Measurements from ENCODE around the gene SLC36A3.

Gene SLC36A3

DNA sequence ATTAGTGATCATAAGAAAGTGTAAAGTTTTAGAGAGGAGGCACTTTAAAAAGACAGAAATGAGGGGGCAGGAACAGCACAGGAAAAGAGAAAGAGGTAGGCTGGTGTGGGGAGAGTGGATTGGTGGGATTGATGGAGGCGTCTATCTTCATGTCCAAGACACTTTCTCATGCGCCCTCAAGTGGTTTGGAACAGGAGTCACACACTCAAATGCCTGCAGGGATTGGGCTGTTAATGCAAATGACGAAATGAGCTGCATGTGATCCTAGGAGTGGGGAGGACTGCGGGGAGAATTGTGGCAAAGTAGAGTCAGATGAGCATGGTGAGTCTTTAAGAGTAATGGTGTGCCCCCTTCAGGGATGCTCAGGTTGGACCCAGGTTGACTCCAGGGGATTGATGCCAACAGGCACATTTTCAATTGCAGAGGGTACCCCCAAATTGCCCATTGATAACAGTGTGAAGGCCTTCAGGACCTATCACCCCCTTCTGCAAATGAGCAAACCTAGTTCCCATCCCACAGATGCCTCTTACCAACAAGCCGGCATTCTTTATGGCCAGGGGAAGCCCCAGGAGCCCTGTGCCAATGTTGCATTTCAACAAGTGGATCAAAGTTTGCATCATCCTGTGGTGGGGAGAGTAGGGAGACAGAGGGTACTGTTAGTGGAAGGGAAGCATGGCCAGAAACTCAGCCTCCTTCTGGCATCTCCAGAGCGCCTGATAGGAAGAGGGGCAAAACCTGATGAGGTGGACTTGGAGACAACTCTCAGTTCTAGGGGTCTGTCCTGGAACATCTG lies 5.3 kb downstream of the SLC36A3 start:
- DNase-seq (ENCODE audit: low spot score), result peak; percentile 45

DNA sequence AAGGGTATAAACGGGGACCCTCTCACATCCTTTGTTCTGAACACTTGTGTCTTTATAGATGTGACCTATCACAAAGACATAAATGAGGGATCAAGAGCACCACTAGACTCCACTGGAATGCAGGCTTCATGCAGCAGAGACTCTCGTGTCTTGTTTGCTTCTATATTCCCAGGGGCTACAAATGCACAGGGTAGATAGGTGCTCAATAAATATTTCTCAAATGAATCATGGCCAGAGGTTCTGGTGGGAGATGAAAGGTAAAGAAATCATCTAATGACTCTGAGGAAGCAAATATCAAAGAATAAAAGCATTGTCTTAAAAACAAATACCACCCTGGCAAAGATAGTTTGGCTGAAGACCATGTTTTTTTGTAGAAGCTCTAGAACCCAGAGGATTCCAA lies 6.6 kb downstream of the SLC36A3 start:
- DNase-seq (ENCODE audit: low spot score), result no peak

DNA sequence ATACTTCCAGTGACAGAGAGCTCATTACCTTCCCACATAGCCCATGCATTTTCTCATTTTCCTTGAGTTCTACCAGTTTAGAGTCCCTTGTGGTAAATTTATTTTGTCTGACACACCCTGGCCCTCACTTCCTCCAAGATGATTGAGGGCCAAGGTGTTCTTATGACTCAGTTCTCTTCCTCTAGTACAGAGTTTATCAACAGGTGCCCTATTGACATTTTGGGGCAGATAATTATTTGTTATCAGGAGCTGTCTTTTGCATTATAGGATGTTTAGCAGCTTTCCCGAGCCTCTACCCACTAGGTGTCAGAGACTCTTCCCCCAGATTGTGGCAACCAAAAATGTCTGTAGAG lies 7.1 kb downstream of the SLC36A3 start:
- DNase-seq (ENCODE audit: low spot score), result no peak

DNA sequence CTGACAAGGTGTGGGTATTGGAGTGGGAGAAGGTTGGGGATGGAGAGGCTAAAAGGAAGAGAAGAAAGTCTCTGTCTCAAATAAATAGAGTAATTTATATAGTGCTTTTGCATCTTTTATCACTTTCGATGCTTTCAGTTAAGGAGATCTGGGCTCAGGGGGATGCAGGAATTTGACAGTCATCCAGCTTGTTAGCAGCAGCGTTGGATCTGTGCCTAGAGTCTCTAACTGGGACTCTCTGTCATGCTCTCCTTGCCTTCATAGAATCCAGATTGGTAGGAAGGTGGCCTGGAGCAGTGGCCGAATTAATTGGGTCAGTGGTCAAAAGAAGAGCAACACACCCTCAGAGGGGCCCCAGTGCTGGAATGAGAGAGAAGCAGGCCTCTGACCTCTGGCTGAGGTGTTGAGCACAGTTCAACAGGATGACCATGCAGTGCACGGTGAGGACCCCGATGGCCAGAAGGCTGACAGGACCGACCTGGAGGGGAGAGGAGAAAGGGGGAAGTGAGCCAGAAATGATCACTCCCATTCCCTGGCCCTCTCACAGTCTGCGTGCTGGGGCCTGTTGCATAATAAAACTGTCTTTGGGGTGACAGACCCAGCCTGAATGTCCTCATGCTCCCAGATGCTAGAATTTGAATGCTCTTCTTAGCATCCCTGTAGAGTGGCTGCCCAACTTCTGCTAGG lies 7.6 kb downstream of the SLC36A3 start:
- DNase-seq (ENCODE audit: low spot score), result no peak

DNA sequence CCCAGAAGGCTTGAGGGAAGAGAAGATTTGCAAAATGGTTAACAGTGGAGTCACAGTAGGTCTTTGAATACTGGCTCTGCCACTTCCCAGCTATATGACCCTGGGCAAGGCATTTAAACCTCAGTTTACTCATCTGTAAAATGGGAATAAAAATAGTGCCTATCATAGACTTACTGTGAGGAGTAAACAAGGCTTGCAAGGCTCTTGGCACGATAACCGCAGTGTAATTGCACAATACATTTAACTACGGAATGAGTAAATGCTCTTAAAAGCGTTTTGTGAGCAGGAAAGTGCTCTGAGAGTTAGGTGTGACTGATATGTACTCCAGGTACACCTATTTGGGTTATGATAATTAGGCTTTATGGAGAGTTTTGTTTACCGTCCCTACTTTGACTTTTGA lies 8.4 kb downstream of the SLC36A3 start:
- DNase-seq (ENCODE audit: low spot score), result no peak

DNA sequence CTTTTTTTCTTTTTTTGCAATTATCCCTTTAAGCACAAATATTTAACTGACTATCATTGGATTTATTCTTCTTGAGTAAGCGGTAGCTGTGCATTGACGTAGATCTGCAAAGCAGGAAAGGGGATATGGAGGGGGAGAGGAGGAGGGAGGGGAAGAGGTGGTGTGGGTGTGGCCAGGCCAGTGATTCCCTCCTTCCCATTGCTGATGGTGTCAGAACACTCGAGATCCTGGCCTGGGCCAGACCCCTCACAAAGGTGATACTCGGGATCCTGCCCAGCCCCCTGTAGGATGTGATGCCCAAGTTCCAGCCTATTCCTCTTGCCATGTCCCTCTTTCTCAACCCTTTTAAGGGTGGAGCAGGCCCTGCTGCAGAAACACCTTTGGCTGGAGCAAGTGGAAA lies 9.9 kb downstream of the SLC36A3 start:
- DNase-seq (ENCODE audit: low spot score), result no peak

DNA sequence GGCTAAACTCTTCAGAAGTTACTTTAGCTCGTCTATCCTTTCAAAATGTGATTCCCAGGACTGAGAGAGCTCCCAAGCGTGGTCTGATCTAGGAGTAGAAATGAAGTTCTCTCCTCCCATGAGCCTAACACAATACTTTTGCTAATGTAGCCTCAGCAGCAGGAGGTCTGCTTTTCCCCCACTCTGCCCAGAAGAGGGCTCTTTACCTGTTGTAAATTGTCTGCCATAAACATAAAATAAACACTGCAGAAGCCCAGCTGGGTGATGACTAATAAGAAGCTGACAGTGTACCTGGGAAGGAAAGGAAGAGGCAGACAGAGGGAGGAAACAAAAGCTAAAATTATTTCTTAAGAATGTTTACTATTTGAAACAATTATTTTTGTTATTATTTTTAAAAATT lies 15.4 kb downstream of the SLC36A3 start:
- DNase-seq (ENCODE audit: low spot score), result no peak

DNA sequence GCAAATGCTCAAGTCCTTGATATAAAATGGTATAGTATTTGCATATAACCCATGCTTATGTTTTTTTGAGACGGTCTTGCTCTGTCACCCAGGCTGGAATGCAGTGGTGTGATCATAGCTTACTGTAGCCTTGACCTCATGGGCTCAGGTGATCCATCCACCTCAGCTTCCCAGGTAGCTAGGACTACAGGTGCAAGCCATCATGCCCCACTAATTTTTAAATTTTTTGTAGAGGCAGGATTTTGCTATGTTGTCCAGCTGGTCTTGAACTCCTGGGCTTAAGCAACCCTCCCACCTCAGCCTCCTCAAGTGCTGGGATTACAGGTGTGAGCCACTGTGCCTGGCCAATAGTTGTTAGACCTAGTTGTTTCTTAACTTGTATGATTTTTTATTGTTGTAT lies 17.3 kb downstream of the SLC36A3 start:
- DNase-seq (ENCODE audit: low spot score), result no peak

DNA sequence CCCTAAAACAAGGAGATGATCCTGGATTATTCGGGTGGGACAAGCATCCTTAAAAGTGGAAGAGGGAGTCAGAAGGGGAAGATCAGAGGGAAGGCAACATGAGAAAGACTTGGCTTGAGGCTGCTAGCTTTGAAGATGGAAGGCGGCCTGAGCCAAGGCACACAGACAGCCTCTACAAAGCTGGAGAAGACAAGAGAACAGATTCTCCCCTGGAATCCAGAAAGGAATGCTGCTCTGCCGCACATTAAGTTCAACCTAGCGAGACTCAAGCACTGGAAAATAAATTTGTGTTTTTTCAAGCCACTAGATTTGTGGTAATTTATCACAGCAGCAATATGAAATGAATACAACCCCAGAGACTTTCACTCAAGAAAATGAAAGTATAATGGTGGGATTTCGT lies 17.9 kb downstream of the SLC36A3 start:
- DNase-seq (ENCODE audit: low spot score), result no peak

DNA sequence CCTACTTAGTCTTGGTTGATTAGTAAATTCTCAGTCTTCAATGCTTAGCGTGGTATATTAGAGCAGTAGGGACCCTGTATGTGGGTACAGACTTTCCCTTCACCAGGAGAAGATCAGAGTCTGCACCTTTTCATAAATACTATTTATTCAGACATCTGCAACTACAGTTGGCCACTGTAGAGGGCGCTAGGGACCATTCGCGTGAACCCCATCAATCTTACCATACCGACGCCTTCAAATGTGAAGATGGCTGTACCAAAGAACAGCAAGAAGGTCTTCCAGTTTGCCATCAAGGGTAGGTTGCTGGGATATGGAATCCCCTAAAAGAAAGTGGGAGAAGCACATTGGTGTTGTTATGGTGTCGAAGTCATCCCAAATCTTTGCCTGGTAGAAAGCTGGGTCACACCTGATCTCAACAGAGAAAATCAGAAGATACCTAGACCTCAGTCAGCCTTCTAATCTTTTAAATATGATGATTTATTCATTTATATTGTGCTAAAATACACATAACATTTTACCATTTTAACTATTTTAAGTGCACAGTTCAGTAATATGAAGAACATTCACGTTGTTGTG lies 19.1 kb downstream of the SLC36A3 start:
- no peak for DNase-seq (ENCODE audit: low spot score)

DNA sequence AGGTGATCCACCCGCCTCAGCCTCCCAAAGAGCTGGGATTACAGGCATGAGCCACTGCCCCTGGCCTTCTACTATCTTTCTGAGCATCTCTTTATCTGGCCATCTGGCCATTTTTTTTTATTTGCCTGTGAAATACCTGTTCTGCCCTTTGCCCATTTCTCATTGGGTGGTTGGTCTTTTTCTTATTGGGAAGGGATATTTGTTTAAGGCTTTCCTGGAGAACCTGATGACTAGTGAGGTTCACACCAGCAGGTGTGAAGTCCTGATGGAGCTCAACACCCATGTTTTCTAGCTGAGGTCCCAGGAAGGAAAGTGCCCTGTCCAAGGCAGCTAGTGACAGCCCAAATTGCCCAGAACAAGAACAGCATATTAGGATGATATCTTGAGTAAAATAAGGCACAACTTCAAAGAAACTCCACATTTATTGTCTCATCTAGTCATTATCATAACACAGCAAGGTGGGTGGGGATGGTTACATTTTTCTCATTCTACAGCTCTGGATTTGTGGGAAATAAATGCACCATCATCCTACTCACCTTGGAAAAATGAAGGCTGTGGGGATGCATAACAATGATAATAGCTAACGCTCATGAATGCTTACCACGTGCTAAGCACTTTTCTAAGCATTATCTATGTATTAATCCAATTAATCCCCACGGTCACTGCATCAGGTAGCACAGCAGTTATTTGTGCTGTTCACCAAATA lies 20.3 kb downstream of the SLC36A3 start:
- DNase-seq (ENCODE audit: low spot score), result no peak

DNA sequence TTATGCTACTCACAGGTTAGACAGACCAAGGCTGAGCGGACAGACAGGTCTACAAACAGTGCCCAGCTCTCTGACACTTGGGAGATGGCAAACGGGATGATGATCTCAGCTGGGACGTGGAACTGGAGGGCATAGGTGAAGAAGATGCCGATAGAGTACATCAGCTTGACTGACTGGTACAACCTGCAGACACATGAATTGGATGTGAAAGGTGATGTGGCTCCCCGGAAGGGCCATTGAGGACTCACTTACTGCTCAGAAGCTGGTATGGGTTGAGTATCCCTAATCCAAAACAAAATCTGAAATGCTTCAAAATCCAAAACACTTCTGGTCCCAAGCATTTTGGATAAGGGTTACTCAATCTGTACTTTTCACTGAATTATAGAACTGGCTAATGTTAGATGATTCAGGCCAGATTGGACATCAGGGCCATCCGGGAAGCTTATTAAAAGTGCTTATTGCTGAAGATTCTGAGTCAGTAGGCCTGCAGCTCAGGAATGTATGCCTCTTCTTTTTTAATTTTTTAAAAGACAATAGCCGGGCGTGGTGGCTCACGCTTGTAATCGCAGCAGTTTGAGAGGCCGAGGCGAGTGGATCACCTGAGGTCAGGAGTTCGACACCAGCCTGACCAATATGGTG lies 22.4 kb downstream of the SLC36A3 start:
- no peak for DNase-seq (ENCODE audit: low spot score)

DNA sequence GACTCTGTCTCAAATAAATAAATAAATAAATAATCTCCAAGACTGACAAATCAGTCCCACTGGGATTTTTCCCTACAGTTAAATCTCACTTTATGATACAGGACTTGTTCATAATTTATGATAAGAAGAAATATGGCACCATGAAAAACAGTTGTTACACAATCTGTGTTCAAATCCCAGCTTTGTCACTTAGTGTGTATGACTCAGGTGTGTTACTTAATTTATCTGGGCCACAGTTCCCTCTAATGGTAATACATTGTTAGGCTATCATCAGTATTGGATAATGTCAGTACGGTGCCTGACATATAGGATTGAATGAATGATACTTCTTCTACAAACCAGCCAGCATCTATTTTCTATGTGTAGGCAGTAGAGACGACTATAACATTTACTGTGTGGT lies 23.1 kb downstream of the SLC36A3 start:
- DNase-seq (ENCODE audit: low spot score), result no peak

DNA sequence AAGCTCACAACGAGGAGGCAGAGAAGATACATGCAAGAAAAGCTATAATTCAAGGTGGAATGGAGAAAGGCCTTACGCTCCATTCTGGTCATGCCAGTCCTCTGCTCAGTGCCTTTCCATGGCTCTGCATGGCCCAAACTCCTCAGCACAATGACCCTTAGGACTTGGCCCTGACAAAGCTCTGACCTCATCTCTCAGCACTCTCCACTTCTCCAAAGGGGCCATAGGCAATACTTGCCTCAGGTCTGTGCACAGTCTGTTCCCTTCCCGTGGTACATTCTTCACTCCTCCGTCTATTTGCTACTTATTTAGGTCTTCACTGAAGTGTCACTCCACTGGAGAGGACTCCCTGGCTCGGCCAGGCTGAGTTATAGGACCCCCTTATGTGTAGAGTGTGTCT lies 24.7 kb downstream of the SLC36A3 start:
- DNase-seq (ENCODE audit: low spot score), result no peak

DNA sequence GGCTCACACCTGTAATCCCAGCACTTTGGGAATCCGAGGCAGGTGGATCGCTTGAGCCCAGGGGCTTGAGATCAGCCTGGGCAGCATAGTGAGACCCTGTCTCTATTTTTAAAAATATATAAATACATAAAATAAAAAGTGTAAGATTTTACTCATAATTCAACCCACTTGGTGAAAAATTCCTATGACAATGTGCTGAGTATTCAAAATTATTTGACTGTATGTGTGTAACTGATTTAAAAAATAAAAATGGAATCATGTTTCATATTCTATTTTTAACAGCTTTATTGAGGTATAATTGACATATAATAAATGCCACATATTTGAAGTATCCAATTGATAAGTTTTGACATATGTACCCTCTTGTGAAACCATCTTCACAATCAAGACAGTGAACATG lies 27.8 kb downstream of the SLC36A3 start:
- no peak for DNase-seq (ENCODE audit: low spot score)

DNA sequence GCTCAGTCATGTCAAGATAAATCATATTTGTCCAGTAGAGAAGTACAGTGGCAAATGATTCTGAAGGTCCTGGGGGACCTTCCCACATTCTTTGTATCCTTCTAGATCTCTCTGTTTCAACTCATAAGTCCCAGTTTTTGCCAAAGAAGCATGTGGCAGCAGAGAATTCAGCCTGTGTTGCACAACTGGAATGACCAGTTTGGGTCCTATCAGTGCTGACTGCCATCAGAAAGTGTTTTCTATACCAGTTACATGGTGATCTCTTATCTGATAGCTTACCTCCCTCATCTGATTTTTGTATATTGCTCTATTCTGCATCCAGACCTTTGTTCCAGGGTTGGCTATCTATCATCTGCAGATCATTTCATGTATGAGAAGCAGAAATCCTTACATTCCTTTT lies 28.9 kb downstream of the SLC36A3 start:
- DNase-seq (ENCODE audit: low spot score), result no peak

DNA sequence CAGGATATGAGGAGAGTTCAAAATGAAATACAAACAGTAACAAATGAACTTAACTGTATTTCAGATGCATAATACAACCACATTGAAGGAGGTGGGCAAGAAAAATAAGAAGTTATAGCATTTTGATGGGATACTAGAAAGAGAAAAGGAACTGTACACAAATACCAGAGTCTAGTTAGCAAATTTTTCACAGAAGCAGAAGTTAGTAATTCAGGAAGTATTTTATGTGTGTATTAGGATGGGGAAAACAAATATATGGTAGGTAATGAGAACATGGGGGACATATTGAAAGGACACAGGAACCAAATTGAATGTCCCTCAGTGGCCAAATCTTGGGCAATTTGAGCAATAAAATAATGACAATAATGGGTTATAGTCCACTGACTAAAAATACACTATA lies 32.2 kb downstream of the SLC36A3 start:
- no peak for DNase-seq (ENCODE audit: low spot score)

DNA sequence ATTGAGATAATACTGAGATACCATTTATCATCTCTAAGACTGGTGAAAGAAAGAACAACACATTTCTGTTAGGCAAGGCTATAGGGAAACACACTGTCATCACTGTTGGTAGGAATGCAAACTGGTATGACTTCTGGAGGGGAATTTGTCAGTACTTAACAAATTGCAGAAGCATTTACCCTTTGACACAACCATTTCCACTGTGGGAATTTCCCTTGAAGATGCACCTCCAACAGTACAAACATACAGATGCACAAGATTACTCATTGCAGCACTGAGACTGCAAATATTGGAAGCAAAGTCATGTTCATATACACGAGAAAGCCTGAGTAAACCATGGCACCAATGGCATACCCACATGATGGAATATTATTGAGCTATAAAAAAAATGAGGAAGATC lies 33.0 kb downstream of the SLC36A3 start:
- no peak for DNase-seq (ENCODE audit: low spot score)

DNA sequence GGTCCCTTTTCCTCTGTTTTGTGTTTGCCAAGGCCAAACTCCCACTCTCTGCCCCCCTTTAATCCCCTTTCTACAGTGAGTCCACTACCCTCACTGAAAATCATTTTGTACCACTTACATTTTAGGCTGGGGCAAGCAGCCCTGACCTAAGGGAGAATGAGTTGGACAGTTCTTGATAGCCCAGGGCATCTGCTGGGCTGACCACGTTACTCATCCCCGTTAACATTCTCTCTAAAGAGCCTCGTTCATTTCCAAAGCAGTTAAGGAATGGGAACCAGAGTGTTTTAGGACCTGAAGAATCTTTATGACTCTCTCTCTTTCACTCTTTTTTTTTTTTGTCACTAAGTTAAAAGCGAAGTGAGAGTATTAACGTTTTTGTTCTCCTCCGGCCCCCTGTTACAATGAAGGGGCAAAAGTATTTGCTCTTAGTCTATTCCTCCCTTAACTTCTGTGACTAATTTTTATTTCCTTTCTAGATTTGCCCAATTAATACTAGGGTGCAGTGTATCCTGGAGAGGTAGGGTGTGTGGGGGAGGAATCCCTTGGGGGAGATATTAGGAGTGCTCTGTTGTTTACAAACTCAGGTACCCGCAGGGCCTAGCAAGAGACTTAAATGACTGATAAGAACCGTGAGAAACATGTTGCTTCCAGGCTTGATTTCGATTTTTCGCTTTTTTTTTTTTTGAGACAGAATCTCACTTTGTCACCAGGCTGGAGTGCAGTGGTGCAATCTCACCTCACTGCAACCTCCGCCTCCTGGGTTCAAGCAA lies 35.9 kb downstream of the SLC36A3 start:
- no peak for DNase-seq (ENCODE audit: low spot score)

DNA sequence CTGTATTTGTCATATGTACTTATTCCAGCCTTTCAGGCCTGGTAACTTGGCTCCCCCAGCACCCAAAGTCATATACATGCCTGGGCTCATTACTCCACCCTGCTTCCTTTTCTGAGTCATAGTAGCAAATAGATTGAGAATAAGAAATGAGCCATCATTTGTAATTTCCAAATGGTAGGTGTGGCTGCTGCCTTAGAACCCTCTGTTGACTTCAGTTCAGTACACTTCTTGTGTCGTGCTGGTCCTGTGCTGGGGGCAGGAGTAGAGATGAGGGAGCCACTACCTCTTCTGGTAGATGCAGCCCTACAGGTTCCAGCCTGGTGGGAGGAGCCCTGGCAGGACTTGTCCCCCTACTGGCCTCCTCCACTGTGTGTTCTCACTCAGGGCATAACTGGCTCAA lies 39.5 kb downstream of the SLC36A3 start:
- peak; percentile 31 for DNase-seq (ENCODE audit: low spot score)

DNA sequence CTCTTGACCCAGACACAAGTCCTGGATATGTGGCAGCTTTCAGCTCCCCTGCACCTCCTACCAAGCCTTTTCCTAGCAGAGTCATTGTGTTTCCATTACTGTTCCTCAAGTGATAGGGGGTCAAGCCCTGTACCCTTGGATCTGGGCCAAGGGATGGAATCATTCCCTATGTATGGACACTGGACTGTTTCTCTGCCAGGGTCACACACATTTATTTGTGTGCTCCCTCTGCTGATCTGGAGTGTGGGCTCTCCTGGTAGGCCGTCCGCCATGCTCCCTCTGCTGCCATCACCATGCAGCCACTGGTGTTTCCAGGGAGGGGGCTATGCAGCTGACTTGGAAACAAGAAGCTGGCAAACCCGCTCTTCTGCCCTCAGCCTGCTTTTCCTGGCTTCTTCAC lies 41.0 kb downstream of the SLC36A3 start:
- no peak for DNase-seq (ENCODE audit: low spot score)

DNA sequence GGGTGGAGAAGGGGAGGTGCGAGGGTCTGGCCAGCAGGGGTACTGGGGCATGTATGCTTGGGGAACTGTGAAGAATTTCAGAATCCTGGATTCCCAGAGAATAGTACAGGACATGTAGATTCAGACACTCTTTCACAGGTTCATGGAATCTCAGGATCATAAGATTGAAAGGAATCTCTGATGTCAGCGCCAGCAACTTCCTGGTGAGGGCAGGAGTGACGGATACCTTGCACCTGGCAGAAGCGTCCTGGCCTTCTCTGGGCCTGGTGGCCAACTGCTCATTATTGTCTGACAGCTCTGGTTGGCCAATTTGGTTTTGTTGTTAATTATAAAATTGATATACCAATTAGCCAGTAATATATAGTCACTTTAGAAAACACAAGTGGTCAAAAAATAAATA lies 43.6 kb downstream of the SLC36A3 start:
- DNase-seq (ENCODE audit: low spot score), result no peak

Measured in hepatic stellate cell (primary cell).